C1 segment of cervical spinal cord (tissue), 14 donors: ENCODE measurements around the gene PDZRN4.

Experiments
- DNase-seq, 14 donors: peaks; one replicate each; lab custom pipeline; 2025; lab: John Stamatoyannopoulos, UW

The PDZRN4 gene

GRCh38 chr12:41452838-41453407 lies 264.8 kb downstream of the PDZRN4 start:
- no peak for DNase-seq

- DNase-seq = no peak
These were observed 265.3 kb downstream of the PDZRN4 start for GRCh38 chr12:41453409-41453808.

GRCh38 chr12:41459111-41459905 lies 271.2 kb downstream of the PDZRN4 start:
- no peak for DNase-seq

- no peak for DNase-seq
These were observed 271.7 kb downstream of the PDZRN4 start for GRCh38 chr12:41459906-41460214.

GRCh38 chr12:41460906-41461305 lies 272.8 kb downstream of the PDZRN4 start:
- DNase-seq = peak in 1 of 14 donors; percentile 30

GRCh38 chr12:41462312-41462711 lies 274.2 kb downstream of the PDZRN4 start:
- no peak for DNase-seq

- no peak for DNase-seq
These were observed 277.4 kb downstream of the PDZRN4 start for GRCh38 chr12:41465526-41465925.

GRCh38 chr12:41466300-41466699 lies 278.2 kb downstream of the PDZRN4 start:
- DNase-seq = no peak

GRCh38 chr12:41466802-41467201 lies 278.7 kb downstream of the PDZRN4 start:
- DNase-seq = peak in 1 of 14 donors; percentile 14

- no peak for DNase-seq
These were observed 279.6 kb downstream of the PDZRN4 start for GRCh38 chr12:41467591-41468325.

- DNase-seq = no peak
These were observed 280.2 kb downstream of the PDZRN4 start for GRCh38 chr12:41468341-41468740.

- no peak for DNase-seq
These were observed 280.6 kb downstream of the PDZRN4 start for GRCh38 chr12:41468756-41469155.

GRCh38 chr12:41473441-41473840 lies 285.3 kb downstream of the PDZRN4 start:
- no peak for DNase-seq

- no peak for DNase-seq
These were observed 285.9 kb downstream of the PDZRN4 start for GRCh38 chr12:41474001-41474400.

- DNase-seq = peak in 1 of 14 donors; percentile 42
These were observed 288.6 kb downstream of the PDZRN4 start for GRCh38 chr12:41476499-41477439.

GRCh38 chr12:41479426-41479825 lies 291.3 kb downstream of the PDZRN4 start:
- DNase-seq = no peak

GRCh38 chr12:41485203-41485602 lies 297.1 kb downstream of the PDZRN4 start:
- DNase-seq = no peak

GRCh38 chr12:41486718-41487117 lies 298.6 kb downstream of the PDZRN4 start:
- no peak for DNase-seq

GRCh38 chr12:41496009-41496408 lies 307.9 kb downstream of the PDZRN4 start:
- no peak for DNase-seq

- DNase-seq = no peak
These were observed 309.3 kb downstream of the PDZRN4 start for GRCh38 chr12:41497409-41497808.

- DNase-seq = no peak
These were observed 316.9 kb downstream of the PDZRN4 start for GRCh38 chr12:41504976-41505375.

- no peak for DNase-seq
These were observed 319.2 kb downstream of the PDZRN4 start for GRCh38 chr12:41507286-41507685.
